Neural progenitor cell (in vitro differentiated cells): ENCODE measurements around the gene PHLDB2.

Source experiments
- EZH2 ChIP-seq: fragments of 200-600 bp; sonication (generic); IDR thresholded peaks from 2 replicates; pipeline ENCODE4 v1.6.1; 2017; ENCODE audit warnings: antibody characterized with exemption, mild to moderate bottlenecking, moderate library complexity
- EZH2phosphoT487 ChIP-seq: fragments of 200-600 bp; sonication (generic); IDR thresholded peaks from 2 replicates; pipeline ENCODE4 v1.6.1; 2017; ENCODE audit warnings: antibody characterized with exemption
- TF ChIP-seq, protein P1 (sequence below): fragments of 200-600 bp; sonication (generic); IDR thresholded peaks from 2 replicates; pipeline ENCODE4 v1.5.1; 2017; ENCODE audit warnings: antibody characterized with exemption, mild to moderate bottlenecking

DNA sequence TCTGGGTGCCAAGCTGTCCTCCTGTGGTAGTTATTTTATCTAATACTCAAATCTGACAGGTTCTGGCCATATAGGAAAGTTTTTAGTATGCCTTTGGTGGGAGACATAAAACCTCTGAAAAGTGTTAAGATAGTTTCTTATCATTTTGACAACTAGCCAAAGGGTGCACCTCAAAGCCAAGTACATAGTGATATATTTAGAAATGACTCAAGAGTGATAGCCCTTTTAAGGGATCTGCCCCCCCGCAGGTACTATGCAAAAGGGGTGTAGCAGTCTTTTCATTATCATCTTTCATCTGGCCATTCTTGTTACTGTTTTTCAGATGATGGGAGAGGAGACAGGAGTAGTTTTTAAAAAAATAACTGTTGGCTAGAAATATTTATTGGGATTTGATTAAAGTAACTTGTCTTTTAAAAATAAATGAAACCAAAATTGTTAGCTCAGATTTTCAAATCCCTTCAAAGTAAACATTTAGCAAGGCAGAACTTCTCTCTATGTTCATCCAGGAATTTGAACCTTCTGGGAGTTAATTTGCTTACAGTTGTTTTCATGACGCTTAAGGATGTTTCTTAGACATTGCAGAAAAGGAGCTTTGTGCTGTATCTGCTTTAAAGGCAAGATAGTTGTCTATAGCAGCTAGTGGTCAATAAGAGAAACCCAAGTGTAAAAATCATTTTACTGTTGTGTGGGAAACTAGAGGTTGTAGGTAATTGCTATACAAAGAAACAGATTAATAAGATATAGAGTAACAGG, 5.1 kb downstream of the PHLDB2 start:
- TF ChIP-seq, protein P1, sequence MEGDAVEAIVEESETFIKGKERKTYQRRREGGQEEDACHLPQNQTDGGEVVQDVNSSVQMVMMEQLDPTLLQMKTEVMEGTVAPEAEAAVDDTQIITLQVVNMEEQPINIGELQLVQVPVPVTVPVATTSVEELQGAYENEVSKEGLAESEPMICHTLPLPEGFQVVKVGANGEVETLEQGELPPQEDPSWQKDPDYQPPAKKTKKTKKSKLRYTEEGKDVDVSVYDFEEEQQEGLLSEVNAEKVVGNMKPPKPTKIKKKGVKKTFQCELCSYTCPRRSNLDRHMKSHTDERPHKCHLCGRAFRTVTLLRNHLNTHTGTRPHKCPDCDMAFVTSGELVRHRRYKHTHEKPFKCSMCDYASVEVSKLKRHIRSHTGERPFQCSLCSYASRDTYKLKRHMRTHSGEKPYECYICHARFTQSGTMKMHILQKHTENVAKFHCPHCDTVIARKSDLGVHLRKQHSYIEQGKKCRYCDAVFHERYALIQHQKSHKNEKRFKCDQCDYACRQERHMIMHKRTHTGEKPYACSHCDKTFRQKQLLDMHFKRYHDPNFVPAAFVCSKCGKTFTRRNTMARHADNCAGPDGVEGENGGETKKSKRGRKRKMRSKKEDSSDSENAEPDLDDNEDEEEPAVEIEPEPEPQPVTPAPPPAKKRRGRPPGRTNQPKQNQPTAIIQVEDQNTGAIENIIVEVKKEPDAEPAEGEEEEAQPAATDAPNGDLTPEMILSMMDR = no peak
- TF ChIP-seq EZH2phosphoT487 (no peak), EZH2 (no peak)
